MM.1S (cell line): Measurements from ENCODE around the gene POC1B.

Source experiments
- EZH2 ChIP-seq: fragments of 300-600 bp; sonication (generic); optimal IDR thresholded peaks from 2 replicates; pipeline ENCODE3; 2017; ENCODE audit warnings: low read depth, mild to moderate bottlenecking, antibody characterized with exemption, low read length, mixed read lengths
- EZH2phosphoT487 ChIP-seq: fragments of 300-600 bp; sonication (generic); IDR thresholded peaks from 2 replicates; pipeline ENCODE4 v1.6.1; 2018; ENCODE audit warnings: antibody characterized with exemption, low read length

DNA sequence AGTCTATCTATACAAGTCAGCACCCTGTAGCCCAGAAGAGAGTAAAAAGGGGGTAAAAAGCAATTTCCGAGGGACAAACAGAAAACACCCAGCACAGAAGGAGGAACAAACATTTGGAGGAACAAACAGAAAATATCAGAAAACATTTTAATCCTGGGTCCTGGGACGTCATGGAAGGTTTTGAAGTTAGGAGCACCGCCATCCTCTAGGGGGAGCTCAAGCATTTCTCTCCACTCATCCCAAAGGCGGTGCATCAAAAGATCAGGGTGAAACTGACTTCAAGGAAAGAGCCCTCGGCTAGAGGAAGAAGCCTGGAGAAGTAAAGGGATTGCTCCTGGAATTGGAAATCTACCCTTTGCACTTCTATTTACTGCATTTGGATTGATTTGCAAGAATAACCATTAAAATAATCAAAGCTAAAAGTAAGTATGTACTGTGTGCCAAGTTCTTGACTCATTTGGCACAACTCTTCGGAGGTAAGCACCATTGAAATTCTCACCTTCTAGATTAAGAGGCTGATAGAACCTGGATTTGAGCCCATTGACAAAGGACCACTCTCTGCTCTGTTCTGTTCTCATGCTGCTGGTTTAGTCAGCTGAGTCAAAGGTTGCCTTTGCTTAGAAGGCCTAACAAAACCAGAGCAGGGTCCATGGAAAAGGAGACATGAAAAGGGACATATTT is 17.2 kb upstream of the POC1B start:
- no peak for TF ChIP-seq EZH2phosphoT487
- TF ChIP-seq EZH2: no peak
